Omental fat pad (tissue), 4 donors: Measurements from ENCODE around the gene ACTL7B. TPM values are rescaled to one million over a fixed set of nuclear protein-coding genes. Genes with fewer than 3 reads are reported as not detected.

ENCODE experiments used
- ATAC-seq: fragments of 150-250 bp; one replicate; pipeline ENCODE4 v1.9.1; 2016; ENCODE audit warnings: mild to moderate bottlenecking, moderate library complexity; ENCODE audit not compliant: low FRiP score
- DNase-seq: peaks from one replicate; pipeline ENCODE4 v3.0.0-alpha.2; 2019; ENCODE audit warnings: low spot score
- total RNA-seq, 4 donors: library from RNA; depleted of rRNA; stranded (reverse); fragments of >200 nt; gene quantifications; one replicate each; pipeline ENCODE4 v1.1.0, GENCODE V29; 2016
- TF ChIP-seq, protein P1 (sequence below), 3 donors: fragments of 450-650 bp; IDR thresholded peaks; one replicate each; pipeline ENCODE4 v1.5.1; 2016 to 2017; ENCODE audit warnings: antibody characterized with exemption in 3 of 3, mild to moderate bottlenecking in 3 of 3, moderate library complexity in 2 of 3

Gene ACTL7B
- total RNA-seq, 4 donors from 2014 or later: 0.32 TPM; not detected in 3

DNA sequence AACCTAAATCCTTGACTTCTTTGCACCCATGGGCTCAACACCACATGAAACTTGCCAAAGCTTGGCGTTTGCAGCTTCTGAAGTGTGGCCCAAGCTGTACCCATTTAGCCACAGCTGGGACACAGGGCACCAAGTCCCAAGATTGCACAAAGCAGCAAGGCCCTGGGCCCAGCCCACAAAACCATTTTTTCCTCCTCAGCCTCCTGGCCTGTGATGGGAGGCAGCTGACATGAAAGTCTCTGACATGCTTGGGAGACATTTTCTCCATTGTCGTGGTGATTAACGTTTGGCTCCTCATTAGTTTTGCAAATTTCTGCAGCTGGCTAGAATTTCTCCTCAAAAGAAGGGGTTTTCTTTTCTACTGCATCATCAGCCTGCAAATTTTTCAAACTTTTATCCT is 32.0 kb downstream of the ACTL7B start:
- TF ChIP-seq, protein P1, sequence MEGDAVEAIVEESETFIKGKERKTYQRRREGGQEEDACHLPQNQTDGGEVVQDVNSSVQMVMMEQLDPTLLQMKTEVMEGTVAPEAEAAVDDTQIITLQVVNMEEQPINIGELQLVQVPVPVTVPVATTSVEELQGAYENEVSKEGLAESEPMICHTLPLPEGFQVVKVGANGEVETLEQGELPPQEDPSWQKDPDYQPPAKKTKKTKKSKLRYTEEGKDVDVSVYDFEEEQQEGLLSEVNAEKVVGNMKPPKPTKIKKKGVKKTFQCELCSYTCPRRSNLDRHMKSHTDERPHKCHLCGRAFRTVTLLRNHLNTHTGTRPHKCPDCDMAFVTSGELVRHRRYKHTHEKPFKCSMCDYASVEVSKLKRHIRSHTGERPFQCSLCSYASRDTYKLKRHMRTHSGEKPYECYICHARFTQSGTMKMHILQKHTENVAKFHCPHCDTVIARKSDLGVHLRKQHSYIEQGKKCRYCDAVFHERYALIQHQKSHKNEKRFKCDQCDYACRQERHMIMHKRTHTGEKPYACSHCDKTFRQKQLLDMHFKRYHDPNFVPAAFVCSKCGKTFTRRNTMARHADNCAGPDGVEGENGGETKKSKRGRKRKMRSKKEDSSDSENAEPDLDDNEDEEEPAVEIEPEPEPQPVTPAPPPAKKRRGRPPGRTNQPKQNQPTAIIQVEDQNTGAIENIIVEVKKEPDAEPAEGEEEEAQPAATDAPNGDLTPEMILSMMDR (IDR thresholded peaks at IDR 0.05): no peak
- DNase-seq (no peak), ATAC-seq (no peak)

DNA sequence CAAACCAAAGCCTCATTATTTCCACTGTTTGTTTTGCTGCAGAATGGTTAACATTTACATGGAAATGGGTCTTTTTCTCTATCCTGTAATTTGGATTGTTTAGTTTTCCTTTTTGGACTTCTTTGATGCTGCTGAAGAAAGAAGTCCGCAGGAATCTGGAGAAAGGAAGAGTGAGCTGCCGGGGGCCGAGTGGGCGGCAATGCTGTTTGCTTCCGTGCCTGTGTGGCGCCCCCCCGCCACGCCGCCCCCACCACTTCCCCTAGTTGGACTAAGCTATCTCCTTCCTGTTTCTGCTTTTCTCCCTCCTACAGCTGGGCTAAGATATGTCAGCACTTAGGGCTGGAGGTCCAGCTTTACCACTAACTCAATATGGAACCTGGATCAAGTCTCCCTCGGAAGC is 39.7 kb downstream of the ACTL7B start:
- ATAC-seq: no peak
- TF ChIP-seq, protein P1 (IDR thresholded peaks at IDR 0.05): no peak
- no peak for DNase-seq

DNA sequence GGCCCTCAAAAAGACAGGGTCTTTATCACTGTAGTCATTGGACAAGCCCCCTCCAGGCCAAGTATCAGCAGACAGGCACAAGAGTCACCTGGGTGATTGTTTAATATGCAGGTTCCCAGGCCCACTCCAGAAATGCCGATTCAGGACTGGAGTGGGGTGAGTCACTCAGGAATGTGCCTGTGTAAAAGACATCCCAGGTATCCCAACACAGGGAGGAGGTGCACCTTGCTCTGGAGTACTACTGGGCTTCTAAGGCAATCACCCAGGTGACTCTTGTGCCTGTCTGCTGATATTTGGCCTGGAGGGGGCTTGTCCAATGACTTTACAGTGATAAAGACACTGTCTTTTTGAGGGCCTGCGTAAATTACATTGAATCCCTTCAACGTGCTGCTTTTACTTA is 40.6 kb downstream of the ACTL7B start:
- DNase-seq (no peak), ATAC-seq (no peak)

DNA sequence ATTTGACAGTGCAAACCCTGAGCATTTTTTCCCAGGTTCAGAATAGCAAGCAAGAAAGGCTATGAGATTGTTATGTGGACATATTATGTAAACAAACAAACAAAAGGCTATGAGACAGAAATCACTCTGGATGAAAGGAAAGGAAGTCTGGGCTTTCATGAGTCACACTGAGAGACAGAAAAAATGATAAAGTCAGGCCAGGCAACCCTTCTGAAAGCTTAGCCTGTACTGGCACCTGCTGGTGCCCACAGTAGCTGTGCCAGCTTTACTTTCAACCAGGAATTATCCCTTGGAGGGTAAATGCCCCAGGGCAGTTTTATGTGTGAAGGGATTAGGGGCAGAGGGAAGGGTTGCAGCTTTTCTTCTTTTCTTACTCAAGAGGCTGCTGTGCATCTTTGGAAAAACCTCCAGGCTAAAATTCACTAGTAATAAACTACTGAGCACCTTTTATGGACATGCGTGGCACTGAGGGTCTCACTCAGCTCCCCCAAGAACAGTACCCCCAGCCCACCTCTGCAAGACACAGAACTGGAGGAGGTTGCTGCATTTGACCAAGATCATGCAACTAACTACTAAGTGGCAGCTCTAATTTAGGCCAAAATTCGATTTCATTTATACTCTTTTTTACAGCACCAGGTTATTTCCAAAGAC is 41.7 kb downstream of the ACTL7B start:
- DNase-seq (no peak), ATAC-seq (peak; percentile 70)
- TF ChIP-seq, protein P1 (IDR thresholded peaks at IDR 0.05): no peak

More for the DNA sequence above, 40.6 kb downstream of the ACTL7B start:
- TF ChIP-seq, protein P1 (IDR thresholded peaks at IDR 0.05): no peak

DNA sequence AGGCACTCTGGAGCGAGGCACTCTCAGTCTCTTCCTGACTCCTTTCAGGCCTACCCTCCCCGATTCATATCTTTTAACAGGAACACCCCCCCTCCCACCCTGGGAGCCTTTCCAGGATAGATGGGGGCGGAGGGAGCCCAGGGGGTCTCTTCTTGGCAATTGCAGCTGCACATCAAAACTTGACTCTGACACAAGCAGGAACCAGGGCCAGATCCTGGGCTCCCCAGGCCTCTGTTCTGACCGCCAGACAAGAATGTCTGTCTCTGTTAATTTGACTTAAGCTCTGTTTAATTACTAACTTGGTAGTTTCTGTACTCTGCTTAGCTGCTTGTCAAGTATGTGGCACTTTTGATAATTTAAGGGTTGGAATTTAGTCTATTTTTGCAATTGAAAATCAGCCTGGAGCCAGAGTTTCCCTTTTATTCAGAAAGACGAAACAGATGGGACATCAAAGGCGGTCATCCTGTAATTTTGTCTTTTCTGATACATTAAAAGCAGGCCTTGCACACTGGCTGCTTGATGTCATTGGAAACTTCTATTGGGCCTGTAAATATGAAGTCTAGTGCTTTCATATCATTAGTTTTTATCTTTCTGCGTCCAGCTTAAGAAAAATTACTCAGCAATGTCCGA is 43.3 kb downstream of the ACTL7B start:
- ATAC-seq: no peak
- TF ChIP-seq, protein P1 (IDR thresholded peaks at IDR 0.05): no peak
- no peak for DNase-seq

DNA sequence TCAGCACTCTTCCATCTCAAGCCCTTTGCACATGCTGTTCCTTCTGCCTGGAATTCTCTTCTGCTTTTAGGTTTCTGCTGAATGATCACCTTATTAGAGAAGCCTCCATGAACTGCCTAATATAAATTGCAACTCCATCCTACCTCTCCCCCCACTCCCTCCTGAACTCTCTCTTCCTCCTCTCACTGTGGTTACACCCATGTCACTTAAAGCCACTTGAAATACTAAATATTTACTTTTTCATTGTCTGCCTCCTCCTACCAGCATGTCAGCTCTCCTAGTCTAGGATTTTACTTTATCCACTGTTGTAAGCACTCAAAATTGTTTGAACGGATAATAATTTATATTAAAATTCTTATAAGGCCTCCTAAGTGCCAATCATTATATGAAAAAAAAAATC is 43.8 kb downstream of the ACTL7B start:
- ATAC-seq: no peak
- TF ChIP-seq, protein P1 (IDR thresholded peaks at IDR 0.05): no peak

DNA sequence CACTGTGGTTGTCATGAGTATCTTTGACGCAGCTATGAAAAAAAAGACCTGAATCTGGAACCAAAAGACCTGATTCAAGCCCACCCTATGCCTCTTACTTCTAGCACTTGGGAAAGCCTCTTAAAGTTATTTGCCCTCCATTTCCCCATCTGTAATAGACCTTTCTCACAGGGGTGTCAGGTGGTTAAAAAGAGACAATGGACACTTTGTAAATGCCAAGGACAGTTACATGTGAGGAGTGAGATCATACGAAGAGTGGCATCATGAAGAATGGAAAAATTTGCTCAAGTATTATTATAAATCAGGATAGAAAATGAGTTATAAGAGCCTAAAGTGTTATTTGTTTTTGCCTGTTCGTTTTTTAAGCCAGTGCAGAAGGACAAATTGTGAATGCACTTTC is 46.5 kb downstream of the ACTL7B start:
- TF ChIP-seq, protein P1 (IDR thresholded peaks at IDR 0.05): no peak
- ATAC-seq (no peak), DNase-seq (no peak)

More for the DNA sequence above, 43.8 kb downstream of the ACTL7B start:
- DNase-seq: no peak
